ENCODE measurements around the gene NHLRC4. TPM values are rescaled to one million over a fixed set of nuclear protein-coding genes. Genes with fewer than 3 reads are reported as not detected.

NHLRC4 gene
- total and polyA plus RNA-seq, 9 of the 15 experiments (the other 6 are each of a cell fraction or from before 2014, with no cell fraction given), result 0.24 to 3.7 (median 1.3) TPM; not detected in 2

GRCh38 chr16:552171-552570 lies 14.6 kb upstream of the NHLRC4 start:
- FAIRE-seq (no peak), ATAC-seq (no peak), DNase-seq (ENCODE audit: extremely low read depth in 1 of 4, low spot score in 3 of 4) (no peak)
- POLR2A ChIA-PET, result interaction anchor here (1.1 kb wide), 1 partner anchor 33 kb away, joined by 4 read pairs; no protein-coding TSS in a partner anchor
- no peak overlapping the region for H3K4me3 ChIP-seq
- no peak overlapping the region for H2AFZ ChIP-seq (ENCODE audit: low read depth, low read length)
- H3K27ac ChIP-seq (ENCODE audit: extremely low read depth, low read depth, low read length), result no peak overlapping the region
- BruUV-seq (replicated peaks), result no TSS peak
- H3K9ac ChIP-seq (ENCODE audit: insufficient read depth in 1 of 2, low read depth in 2 of 2, low read length in 2 of 2), result no peak overlapping the region
- peaks cover 62% of the 10 kb centered on the region; the same call in 1 of the 3 replicates for H3K36me3 ChIP-seq (ENCODE audit: control insufficient read depth, insufficient read depth, low read length)
- no peak overlapping the region for H3K4me2 ChIP-seq (ENCODE audit: insufficient read depth, low read length)
- intact Hi-C loops (cut with micrococcal nuclease), result no loop called here
- TF ChIP-seq, protein P1, sequence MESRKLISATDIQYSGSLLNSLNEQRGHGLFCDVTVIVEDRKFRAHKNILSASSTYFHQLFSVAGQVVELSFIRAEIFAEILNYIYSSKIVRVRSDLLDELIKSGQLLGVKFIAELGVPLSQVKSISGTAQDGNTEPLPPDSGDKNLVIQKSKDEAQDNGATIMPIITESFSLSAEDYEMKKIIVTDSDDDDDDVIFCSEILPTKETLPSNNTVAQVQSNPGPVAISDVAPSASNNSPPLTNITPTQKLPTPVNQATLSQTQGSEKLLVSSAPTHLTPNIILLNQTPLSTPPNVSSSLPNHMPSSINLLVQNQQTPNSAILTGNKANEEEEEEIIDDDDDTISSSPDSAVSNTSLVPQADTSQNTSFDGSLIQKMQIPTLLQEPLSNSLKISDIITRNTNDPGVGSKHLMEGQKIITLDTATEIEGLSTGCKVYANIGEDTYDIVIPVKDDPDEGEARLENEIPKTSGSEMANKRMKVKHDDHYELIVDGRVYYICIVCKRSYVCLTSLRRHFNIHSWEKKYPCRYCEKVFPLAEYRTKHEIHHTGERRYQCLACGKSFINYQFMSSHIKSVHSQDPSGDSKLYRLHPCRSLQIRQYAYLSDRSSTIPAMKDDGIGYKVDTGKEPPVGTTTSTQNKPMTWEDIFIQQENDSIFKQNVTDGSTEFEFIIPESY (CRISPR knock-in tag; IDR thresholded peaks at IDR 0.05), result peak; percentile 83
- TF ChIP-seq RFX5 (IDR thresholded peaks at IDR 0.05; ENCODE audit: low read depth, low read length) (no peak), CTBP1 (IDR thresholded peaks at IDR 0.05; ENCODE audit: borderline replicate concordance) (no peak), HDAC1 (IDR thresholded peaks at IDR 0.05) (no peak), TCFL5 (CRISPR knock-in tag; conservative IDR thresholded peaks at IDR 0.05) (no peak), NCOA1 (IDR thresholded peaks at IDR 0.05; ENCODE audit: low read depth) (no peak), TEAD4 (IDR thresholded peaks at IDR 0.05; ENCODE audit: low read length) (no peak), TEAD4 (CRISPR knock-in tag; IDR thresholded peaks at IDR 0.05; ENCODE audit: borderline replicate concordance) (no peak), HNRNPL (IDR thresholded peaks at IDR 0.05; ENCODE audit: low read depth, low read length) (0 out of 2 replicates have a peak, but pooled peaks have one; percentile 18), ZNF445 (CRISPR knock-in tag; IDR thresholded peaks at IDR 0.05; ENCODE audit: low read depth) (no peak), TCF3 (CRISPR knock-in tag; IDR thresholded peaks at IDR 0.05) (no peak), TFE3 (CRISPR knock-in tag; IDR thresholded peaks at IDR 0.05) (no peak), CBX1 (IDR thresholded peaks at IDR 0.05; ENCODE audit: low read depth) (no peak), U2AF1 (optimal IDR thresholded peaks at IDR 0.05; ENCODE audit: low read depth, low read length) (no peak), MIER1 (IDR thresholded peaks at IDR 0.05; ENCODE audit: low read depth) (no peak)
- in situ Hi-C loops (cut with MboI), result no loop called here
- no peaks in the 10 kb centered on the region for H4K20me1 ChIP-seq (replicated peaks; ENCODE audit: control insufficient read depth, insufficient read depth, low read length)
- CTCF ChIA-PET (ENCODE audit: low intra/inter-chr PET ratio), result no interaction called here
- no peaks in the 10 kb centered on the region for H3K27me3 ChIP-seq (ENCODE audit: control insufficient read depth in 2 of 2, insufficient read depth in 2 of 2, low read length in 2 of 2)
- WGBS (ENCODE audit: insufficient coverage, low coverage, missing lambda C conversion rate), result 90% methylated on average over 2 of the region's 35 CpGs
- H3K9me1 ChIP-seq (ENCODE audit: control insufficient read depth, insufficient read depth, low read length), result no peaks in the 10 kb centered on the region
- H3K9me3 ChIP-seq (replicated peaks; ENCODE audit: control insufficient read depth, insufficient read depth, low read depth, low read length), result no peaks in the 10 kb centered on the region
- peaks cover 11% of the 10 kb centered on the region; the same call in 2 of the 3 replicates for H3K79me2 ChIP-seq (ENCODE audit: control insufficient read depth, insufficient read depth, low read length)
- H3K4me1 ChIP-seq (replicated peaks in 1 of 2; ENCODE audit: control insufficient read depth in 2 of 2, insufficient read depth in 2 of 2, low read length in 2 of 2), result peaks cover 0 to 48% of the 10 kb centered on the region in 2 experiments; a peak in 2 of 5 replicates
